Measurements from ENCODE around the gene EEF1AKMT2. TPM values are rescaled to one million over a fixed set of nuclear protein-coding genes. Genes with fewer than 3 reads are reported as not detected.

Gene EEF1AKMT2
- total and polyA plus RNA-seq, 2 of the 13 experiments (the other 11 are each of a cell fraction or from before 2014, with no cell fraction given), result 11.3 to 19.3 TPM

GRCh38 chr10:124791547-124792348 lies at the start of gene EEF1AKMT2 (continued):
- TF ChIP-seq ZFX (CRISPR knock-in tag; IDR thresholded peaks at IDR 0.05; ENCODE audit: low read depth), result peak; percentile 95
- TF ChIP-seq ZNF549 (CRISPR knock-in tag; IDR thresholded peaks at IDR 0.05), result 0 out of 2 replicates have a peak, but pooled peaks have one; percentile 61
- peak; percentile 82 for TF ChIP-seq MLXIP (CRISPR knock-in tag; IDR thresholded peaks at IDR 0.05; ENCODE audit: borderline replicate concordance)
- no peak for TF ChIP-seq MAFK (conservative IDR thresholded peaks at IDR 0.05 in 1 of 2, IDR thresholded peaks at IDR 0.05 in 1 of 2; ENCODE audit: low read length in 2 of 2)
- TF ChIP-seq ZNF792 (CRISPR knock-in tag; IDR thresholded peaks at IDR 0.05), result peak; percentile 90
- TF ChIP-seq MED8 (CRISPR knock-in tag; IDR thresholded peaks at IDR 0.05; ENCODE audit: insufficient replicate concordance), result peak; percentile 92
- TF ChIP-seq ZMYM3 (CRISPR knock-in tag; IDR thresholded peaks at IDR 0.05), result peak; percentile 54; the same call in 1 of the 2 replicates
- peak; percentile 90; the same call in 1 of the 2 replicates for TF ChIP-seq ZNF33A (CRISPR knock-in tag; IDR thresholded peaks at IDR 0.05; ENCODE audit: borderline replicate concordance)
- peak; percentile 86 for TF ChIP-seq HIVEP1 (CRISPR knock-in tag; IDR thresholded peaks at IDR 0.05)
- peak; percentile 96 for TF ChIP-seq EEA1 (CRISPR knock-in tag; IDR thresholded peaks at IDR 0.05; ENCODE audit: borderline replicate concordance)
- TF ChIP-seq CREB3 (CRISPR knock-in tag; IDR thresholded peaks at IDR 0.05), result 0 out of 2 replicates have a peak, but pooled peaks have one; percentile 48
- no peak; the same call in 1 of the 2 replicates for TF ChIP-seq FUBP1 (CRISPR knock-in tag; IDR thresholded peaks at IDR 0.05; ENCODE audit: borderline replicate concordance)
- peak; percentile 96 for TF ChIP-seq ZNF275 (CRISPR knock-in tag; IDR thresholded peaks at IDR 0.05; ENCODE audit: borderline replicate concordance)
- peak in 1 of 2 experiments; percentile 11; a peak in 1 of 4 replicates for TF ChIP-seq REST (IDR thresholded peaks at IDR 0.05; ENCODE audit: borderline replicate concordance in 1 of 2, low read depth in 1 of 2, low read length in 2 of 2)
